Fibroblast of lung (primary cell): ENCODE measurements around the gene SUZ12.

Source experiments
- CTCF ChIP-seq, 2 donors: IDR thresholded peaks in 1 of 2; conservative IDR thresholded peaks in 1 of 2; 1 replicate in 1 of 2; 2 replicates in 1 of 2; pipeline ENCODE4 v1.5.1; 2011 to 2012; ENCODE audit warnings: low read length in 2 of 2, control low read depth in 1 of 2, inconsistent platforms in 1 of 2, low read depth in 1 of 2, mild to moderate bottlenecking in 1 of 2
- EZH2 ChIP-seq: IDR thresholded peaks from 2 replicates; pipeline ENCODE4 v1.5.1; 2012; ENCODE audit warnings: low read length, control low read depth, mild to moderate bottlenecking; ENCODE audit errors: missing control alignments

GRCh38 chr17:31916491-31917064 is 20.2 kb upstream of the SUZ12 start:
- TF ChIP-seq CTCF (conservative IDR thresholded peaks at IDR 0.05 in 1 of 2, IDR thresholded peaks at IDR 0.05 in 1 of 2; ENCODE audit: low read depth in 1 of 2, low read length in 2 of 2) (no peak), EZH2 (no peak)
